PC-9 (cell line): ENCODE data around the gene NID2.

ENCODE experiments used
- CTCF ChIP-seq: fragments of 200-600 bp; sonication (generic); conservative IDR thresholded peaks from 2 replicates; pipeline ENCODE4 v1.6.1; 2017; ENCODE audit warnings: mixed run types, antibody characterized with exemption, mild to moderate bottlenecking, moderate library complexity
- EZH2 ChIP-seq: fragments of 200-600 bp; sonication (generic); IDR thresholded peaks from 2 replicates; pipeline ENCODE4 v1.8.0; 2017; ENCODE audit warnings: antibody characterized with exemption, low read depth

DNA sequence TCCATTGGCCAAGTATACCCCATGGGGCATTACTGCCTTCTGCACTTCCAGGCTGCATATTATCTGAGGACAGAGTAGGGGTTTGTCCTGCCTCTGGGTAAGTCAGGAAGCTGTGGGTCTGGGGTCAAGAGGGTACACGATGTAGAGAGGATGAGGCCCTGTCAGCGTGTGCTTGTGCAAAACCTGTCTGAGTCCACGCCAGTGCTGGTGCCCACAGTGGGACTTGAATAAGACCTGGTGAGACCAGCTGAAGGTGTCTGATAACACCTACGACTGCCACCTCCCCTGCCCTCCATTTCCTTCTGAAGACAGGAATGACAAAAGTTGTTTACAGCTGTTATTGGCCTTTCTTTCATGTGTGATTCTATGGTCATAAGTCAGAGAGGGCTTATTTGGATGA lies 22.1 kb upstream of the NID2 start:
- TF ChIP-seq EZH2 (no peak), CTCF (no peak)
